NB4 (cell line): ENCODE results near the gene CCNG1.
"Not testable (repeated sequence)": the region's sequence is repeated elsewhere in the genome, so short reads cannot be mapped to it uniquely, and the experiment has no call there.

ENCODE experiments used
- DNase-seq: peaks from one replicate; pipeline ENCODE4 v3.0.0; 2010; ENCODE audit warnings: low read depth
- H3K4me3 ChIP-seq: one replicate; pipeline ENCODE4 v1.5.1; 2011; ENCODE audit warnings: mild to moderate bottlenecking, low read depth, low read length, moderate library complexity
- CTCF ChIP-seq: IDR thresholded peaks from one replicate; pipeline ENCODE4 v1.5.1; 2012; ENCODE audit warnings: low read depth, low read length
- MAX ChIP-seq: IDR thresholded peaks from 2 replicates; pipeline ENCODE4 v1.6.1; 2011; ENCODE audit warnings: low read depth, low read length
- MYC ChIP-seq: IDR thresholded peaks from 2 replicates; pipeline ENCODE4 v1.6.1; 2011; ENCODE audit warnings: low read depth, low read length
- POLR2A ChIP-seq: IDR thresholded peaks from 2 replicates; pipeline ENCODE4 v1.6.1; 2011; ENCODE audit warnings: mild to moderate bottlenecking; ENCODE audit not compliant: insufficient read length; ENCODE audit errors: extremely low read depth

CCNG1 gene

GRCh38 chr5:163410505-163410904, 26.9 kb upstream of the CCNG1 start:
- no peak overlapping the region for H3K4me3 ChIP-seq
- TF ChIP-seq POLR2A: no peak
- DNase-seq: no peak

- not testable (repeated sequence) for DNase-seq, H3K4me3 ChIP-seq
Observed at GRCh38 chr5:163415673-163416072, 21.7 kb upstream of the CCNG1 start.

- TF ChIP-seq MYC (no peak), CTCF (no peak), POLR2A (no peak), MAX (no peak)
- DNase-seq: no peak
- no peak overlapping the region for H3K4me3 ChIP-seq
Observed at GRCh38 chr5:163424836-163425235, 12.6 kb upstream of the CCNG1 start.

- not testable (repeated sequence) for H3K4me3 ChIP-seq
Observed at GRCh38 chr5:163426128-163426527, 11.3 kb upstream of the CCNG1 start.

GRCh38 chr5:163432544-163432943, 4.9 kb upstream of the CCNG1 start:
- H3K4me3 ChIP-seq: no peak overlapping the region
- no peak for DNase-seq
- TF ChIP-seq POLR2A (no peak), MYC (no peak), MAX (no peak), CTCF (no peak)

More at GRCh38 chr5:163426128-163426527, 11.3 kb upstream of the CCNG1 start:
- DNase-seq: peak; percentile 11

GRCh38 chr5:163433271-163433670, 4.1 kb upstream of the CCNG1 start:
- TF ChIP-seq MYC: no peak
- no peak for TF ChIP-seq CTCF
- H3K4me3 ChIP-seq: no peak overlapping the region
- DNase-seq: no peak

- no peak for DNase-seq
Observed at GRCh38 chr5:163434401-163434866, 3.0 kb upstream of the CCNG1 start.

More at GRCh38 chr5:163434401-163434866, 3.0 kb upstream of the CCNG1 start:
- TF ChIP-seq CTCF: no peak
- no peak for TF ChIP-seq MAX
- no peak for TF ChIP-seq POLR2A
- no peak for TF ChIP-seq MYC
- no peak overlapping the region for H3K4me3 ChIP-seq
